HG02623 (cell line): ENCODE data around the gene ARHGEF4.
"Not testable (repeated sequence)": the region's sequence is repeated elsewhere in the genome, so short reads cannot be mapped to it uniquely, and the experiment has no call there.

Experiments used
- ATAC-seq: cut with Tn5 transposase; IDR thresholded peaks from one replicate; pipeline ENCODE4 v1.9.1; 2021; ENCODE audit warnings: moderate library complexity; ENCODE audit not compliant: unreplicated experiment

ARHGEF4 gene

DNA sequence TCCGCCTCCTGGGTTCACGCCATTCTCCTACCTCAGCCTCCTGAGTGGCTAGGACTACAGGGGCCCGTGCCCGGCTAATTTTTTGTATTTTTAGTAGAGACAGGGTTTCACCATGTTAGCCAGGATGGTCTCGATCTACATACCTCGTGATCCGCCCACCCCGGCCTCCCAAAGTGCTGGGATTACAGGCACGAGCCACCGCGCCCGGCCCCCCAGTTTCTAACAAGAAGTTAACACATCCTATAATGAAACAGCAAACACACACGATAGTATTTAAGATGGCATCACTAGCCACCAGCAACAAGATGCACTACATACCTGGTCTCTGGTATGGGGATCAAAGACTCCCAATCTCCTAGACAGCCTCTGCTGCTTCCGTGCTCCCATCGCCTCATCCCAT lies 238.9 kb downstream of the ARHGEF4 start:
- not testable (repeated sequence) for ATAC-seq

DNA sequence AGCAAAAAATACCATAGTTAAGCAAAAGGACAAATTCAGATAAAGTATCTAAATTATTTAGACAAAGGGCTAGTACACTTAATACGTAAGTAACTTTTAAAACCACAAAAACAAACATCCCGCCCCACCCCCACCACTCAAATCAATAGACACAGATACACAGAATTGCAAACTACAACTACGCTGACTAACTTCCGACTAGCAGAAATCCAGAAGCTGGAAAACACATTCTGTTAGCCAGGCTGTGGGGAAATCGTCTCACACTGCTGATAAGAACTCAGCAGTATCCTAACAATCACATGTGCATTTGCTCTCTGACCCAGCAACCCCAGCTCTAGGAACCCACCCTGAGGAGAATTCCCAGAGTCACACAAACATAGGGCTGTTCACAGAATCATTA lies 240.0 kb downstream of the ARHGEF4 start:
- no peak for ATAC-seq

DNA sequence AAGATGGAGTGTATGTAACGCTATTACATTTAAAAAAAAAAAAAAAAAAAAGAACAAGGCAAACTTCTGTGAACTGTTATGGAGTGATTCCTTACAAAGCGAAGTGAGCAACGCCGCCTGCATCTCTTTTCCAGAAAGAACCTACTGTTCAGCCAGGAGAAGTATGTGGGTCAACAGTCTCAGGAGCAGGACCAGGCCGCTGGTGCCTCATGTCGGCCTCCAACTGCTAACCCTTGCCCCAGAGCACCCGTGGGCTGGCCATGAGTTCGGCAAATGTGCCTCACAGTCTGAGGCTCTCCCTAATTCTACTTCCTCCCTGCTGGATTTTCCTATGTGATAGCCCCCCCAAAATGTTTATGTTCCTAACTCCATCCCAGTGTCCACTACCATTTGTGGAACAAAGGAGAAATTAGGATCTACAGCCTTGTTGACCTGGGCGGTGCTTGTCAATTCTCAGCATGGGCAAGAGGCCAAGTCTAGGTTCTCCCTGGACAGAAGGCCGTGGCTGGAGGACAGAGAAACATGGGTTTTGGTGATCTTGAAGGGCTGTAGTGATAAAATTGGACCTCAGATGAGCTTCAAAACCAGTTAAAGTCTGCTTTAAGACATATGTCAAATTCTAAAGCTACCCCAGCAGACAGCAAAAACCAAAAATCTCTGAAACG lies 240.6 kb downstream of the ARHGEF4 start:
- ATAC-seq, result no peak

DNA sequence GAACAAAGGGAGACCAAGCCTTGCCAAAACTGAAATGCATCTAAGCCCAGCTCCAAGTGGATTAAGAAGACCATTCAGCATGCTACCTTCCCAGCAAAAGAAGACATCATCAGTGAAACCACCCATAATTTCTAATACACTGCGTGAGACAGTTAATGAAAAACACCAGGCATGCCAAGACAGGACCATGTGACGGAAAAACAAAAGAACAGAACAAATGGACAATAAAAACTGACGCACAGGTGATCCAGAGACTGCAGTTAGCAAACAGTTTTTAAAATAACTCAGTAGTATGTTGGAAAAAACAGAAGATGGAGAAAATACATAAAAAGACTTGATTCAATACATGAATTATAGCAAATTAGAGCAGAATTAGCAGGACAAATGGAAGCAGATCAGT lies 241.3 kb downstream of the ARHGEF4 start:
- no peak for ATAC-seq

DNA sequence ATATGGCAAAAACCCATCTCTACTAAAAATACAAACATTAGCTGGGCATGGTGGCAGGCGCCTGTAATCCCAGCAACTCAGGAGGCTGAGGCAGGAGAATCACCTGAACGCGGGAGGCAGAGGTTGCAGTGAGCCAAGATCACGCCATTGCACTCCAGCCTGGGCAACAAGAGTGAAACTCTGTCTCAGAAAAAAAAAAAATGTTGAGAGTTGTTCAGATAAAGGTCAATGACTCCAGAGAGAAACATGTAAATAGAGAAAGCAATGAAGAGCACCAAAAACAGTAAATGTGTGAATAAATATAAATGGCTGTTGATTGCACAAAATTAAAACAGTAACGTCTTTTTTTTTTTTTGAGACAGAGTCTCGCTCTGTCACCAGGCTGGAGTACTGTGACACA lies 243.2 kb downstream of the ARHGEF4 start:
- not testable (repeated sequence) for ATAC-seq

DNA sequence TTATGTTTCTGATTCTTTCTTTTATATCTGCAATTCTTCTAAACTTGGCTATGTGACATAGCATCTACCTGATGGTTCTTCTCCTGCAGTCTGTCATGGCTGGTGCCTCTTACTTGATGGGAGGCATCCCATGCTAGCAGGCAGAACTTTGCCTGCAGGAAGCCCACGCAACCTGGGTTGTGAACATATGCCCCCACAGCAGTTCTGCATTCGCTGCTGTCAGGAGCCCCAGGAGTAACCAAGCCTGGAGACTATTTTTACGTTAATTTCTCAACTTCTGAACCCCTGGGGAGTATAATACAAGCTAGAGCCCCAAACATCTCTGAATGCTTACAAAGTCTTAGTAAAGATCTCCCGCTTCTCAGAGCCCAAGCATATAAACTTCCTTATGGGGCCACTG lies 244.5 kb downstream of the ARHGEF4 start:
- ATAC-seq, result no peak

DNA sequence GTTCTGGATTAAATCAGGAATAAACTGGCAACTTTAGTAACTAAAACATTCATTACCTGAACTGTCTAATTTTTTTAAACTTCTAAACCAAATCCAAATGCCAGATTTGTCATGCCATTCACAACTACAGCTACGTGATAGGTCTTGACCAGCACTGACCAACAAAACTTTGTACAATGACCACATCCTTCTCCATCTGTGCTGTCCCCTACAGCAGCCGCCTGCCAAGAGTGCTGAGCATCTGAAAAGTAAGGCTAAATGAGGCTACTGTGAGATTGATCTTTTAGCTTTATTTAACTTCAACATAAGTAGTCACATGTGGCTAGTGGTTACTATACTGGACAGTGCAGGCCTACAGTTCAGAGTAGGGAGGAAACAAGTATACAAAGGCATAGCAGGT lies 248.9 kb downstream of the ARHGEF4 start:
- ATAC-seq, result no peak

DNA sequence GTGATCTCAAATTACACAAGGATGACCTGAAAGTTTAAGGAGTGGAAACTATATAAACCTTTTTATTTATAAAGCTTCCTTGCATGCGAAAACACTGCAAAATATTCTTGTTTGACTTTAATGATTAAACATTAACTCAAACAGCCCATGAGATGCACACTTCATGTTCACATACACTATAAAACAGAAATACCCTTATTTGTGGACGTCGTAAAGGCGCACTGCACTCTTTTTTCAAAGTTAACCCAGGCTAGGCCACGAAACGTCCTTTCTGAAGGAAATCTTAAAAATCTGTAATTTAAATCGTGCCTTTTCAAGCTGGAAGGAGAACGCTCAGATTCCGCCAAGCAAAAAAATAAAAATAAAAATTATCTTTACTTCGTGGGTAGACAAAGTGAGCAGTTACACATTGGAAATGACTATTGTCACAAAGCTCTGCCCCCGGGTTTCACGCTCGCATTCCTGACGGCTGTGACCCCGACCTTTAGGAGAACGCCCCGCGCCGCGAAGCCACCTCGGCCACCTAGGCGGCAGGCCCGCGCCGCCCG lies 255.8 kb downstream of the ARHGEF4 start:
- ATAC-seq, result no peak

DNA sequence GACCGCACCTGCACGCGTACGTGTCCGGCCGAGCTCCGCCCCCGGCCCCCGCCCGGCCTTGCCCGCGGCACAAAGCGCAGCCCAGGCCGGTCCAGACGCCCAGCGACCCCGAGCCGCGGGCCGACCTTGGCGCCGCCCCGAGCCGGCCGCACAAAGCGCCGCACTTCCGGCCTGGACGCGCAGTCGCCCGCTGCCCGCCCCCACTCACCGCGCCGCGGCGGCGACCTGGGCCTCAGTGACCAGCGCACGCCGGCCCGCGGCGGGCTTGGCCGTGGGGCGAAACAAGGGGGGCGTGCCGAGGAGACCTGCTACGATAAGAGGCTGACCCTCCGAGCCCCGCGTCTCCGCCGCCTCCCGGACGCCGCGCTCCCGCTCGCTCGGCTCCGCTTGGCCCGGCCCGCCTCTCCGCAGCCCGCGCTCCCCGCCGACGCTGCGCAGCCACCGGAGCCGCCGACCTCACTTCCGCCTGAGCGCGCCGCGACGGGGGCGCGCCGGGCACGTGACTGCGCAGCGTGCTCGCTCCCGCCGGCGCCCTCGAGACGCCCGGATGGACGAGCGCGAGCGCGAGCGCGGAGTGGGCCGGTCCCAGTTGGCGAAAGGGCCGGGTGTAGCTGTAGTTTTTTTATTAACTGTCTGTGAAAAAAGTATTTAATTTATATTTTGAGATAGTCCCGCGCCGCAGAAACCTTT lies 256.4 kb downstream of the ARHGEF4 start, which contains the start of gene FAM168B:
Gene FAM168B, minus strand, starts transcription at position 455 of the 690 bp plus-strand sequence. CDS start 10,814 bp downstream, outside the sequence.
- ATAC-seq, result peak; percentile 85

DNA sequence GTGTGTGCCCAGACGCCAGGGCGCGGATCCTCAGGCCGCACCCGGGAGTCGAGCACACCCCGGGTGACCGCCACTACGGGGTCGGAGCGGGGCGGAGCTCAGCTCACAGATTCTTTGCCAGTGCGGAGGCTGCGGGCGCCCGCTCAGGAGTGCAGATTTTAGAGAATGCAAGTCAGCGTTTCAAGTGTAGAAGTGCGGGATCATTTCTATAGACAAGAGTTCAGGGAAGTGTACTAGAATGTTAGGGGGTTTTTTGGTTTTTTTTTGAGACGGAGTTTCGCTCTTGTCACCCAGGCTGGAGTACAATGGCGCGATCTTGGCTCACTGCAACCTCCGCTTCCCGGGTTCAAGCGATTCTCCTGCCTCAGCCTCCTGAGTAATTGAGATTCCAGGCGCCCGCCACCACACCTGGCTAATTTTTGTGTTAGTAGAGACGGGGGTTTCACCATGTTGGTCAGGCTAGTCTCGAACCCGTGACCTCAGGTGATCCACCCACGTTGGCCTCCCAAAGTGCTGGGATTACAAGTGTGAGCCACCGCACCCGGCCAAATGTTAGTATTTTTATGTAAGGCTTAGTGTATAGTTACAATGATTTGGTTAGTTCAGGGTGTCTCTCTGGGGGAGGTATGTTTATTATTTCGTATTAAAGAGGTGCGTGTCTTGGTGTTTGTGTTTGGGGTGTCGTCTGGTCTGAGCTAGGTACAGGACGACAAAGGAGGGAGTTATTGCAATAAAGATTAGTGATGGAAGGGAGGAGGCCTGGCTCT lies 257.2 kb downstream of the ARHGEF4 start:
- peak; percentile 68 for ATAC-seq

DNA sequence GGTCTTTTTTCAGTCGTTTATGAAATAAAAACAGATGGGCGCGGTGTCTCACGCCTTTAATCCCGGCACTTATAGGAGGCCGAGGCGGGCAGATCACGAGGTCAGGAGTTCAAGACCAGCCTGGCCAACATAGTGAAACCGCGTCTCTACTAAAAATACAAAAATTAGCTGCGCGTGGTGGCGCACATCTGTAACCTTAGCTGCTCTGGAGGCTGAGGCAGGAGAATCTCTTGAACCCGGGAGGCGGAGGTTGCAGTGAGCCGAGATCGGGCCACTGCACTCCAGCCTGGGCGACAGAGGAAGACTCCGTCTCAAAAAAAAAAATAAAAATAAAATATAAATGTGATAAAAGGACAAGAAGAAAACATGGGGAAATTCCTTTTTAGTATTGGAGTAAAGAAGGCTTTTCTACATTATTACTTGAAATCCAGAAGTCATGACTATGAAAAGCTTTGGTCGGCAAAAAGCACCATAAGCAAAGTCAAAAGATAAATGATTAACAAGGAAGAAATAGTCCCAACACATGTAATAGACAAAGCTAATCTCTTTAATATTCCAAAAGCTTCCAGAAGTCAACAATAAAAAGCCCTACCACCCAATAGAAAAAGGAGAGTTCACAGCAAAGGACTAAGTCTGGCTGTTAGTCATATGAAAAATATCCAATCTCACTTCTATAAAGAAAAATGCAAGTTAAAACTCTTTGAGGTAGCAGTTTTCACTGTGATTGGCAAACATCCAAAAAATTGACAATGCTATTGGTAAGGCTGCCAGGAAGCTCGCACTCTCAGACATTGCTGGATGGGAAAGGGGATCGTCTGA lies 258.0 kb downstream of the ARHGEF4 start:
- ATAC-seq, result no peak
